HepG2 (cell line): ENCODE results near the gene NOXO1. TPM values are rescaled to one million over a fixed set of nuclear protein-coding genes. Genes with fewer than 3 reads are reported as not detected.

Experiments used
- AKNA ChIP-seq: sonication (generic); formaldehyde crosslinking; IDR thresholded peaks from 2 replicates; pipeline ENCODE4 v1.4.0; 2020; ENCODE audit warnings: missing genetic modification reagents, borderline replicate concordance
- CHD2 ChIP-seq: IDR thresholded peaks from 2 replicates; pipeline ENCODE4 v1.6.1; 2011; ENCODE audit warnings: low read depth, low read length, improper control_type of control experiment
- E2F1 ChIP-seq: sonication (generic); formaldehyde crosslinking; IDR thresholded peaks from 2 replicates; pipeline ENCODE4 v1.5.0; 2020; ENCODE audit warnings: missing genetic modification reagents
- GRHL1 ChIP-seq: sonication (generic); formaldehyde crosslinking; conservative IDR thresholded peaks from 2 replicates; pipeline ENCODE4 v1.8.0; 2022; ENCODE audit warnings: missing genetic modification reagents
- ISX ChIP-seq: sonication (generic); formaldehyde crosslinking; conservative IDR thresholded peaks from 2 replicates; pipeline ENCODE4 v1.5.0; 2020; ENCODE audit warnings: missing genetic modification reagents
- KDM4B ChIP-seq: sonication (generic); formaldehyde crosslinking; IDR thresholded peaks from 2 replicates; pipeline ENCODE4 v1.4.0; 2020; ENCODE audit warnings: missing genetic modification reagents
- KLF16 ChIP-seq, 2 experiments: sonication (generic) in 1 of 2; formaldehyde crosslinking in 1 of 2; IDR thresholded peaks; 2 replicates each; pipeline versions ENCODE4 v1.6.1 to v1.8.0; 2016 to 2023; ENCODE audit warnings: missing genetic modification reagents in 2 of 2, missing compliant biosample characterization in 1 of 2
- NFIC ChIP-seq: IDR thresholded peaks from 2 replicates; pipeline ENCODE4 v1.6.1; 2012; ENCODE audit warnings: mild to moderate bottlenecking, low read length, inconsistent platforms
- NR0B2 ChIP-seq: sonication (generic); formaldehyde crosslinking; IDR thresholded peaks from 2 replicates; pipeline ENCODE4 v1.4.0; 2020; ENCODE audit warnings: mild to moderate bottlenecking, missing genetic modification reagents
- RFX5 ChIP-seq: IDR thresholded peaks from 2 replicates; pipeline ENCODE4 v1.6.1; 2011; ENCODE audit warnings: low read depth, low read length, improper control_type of control experiment
- ZBTB7B ChIP-seq: sonication (generic); formaldehyde crosslinking; IDR thresholded peaks from 2 replicates; pipeline ENCODE4 v1.4.0; 2020; ENCODE audit warnings: missing genetic modification reagents
- ZGPAT ChIP-seq: IDR thresholded peaks from 2 replicates; pipeline ENCODE4 v1.6.1; 2016; ENCODE audit warnings: mild to moderate bottlenecking
- ZNF143 ChIP-seq: sonication (generic); formaldehyde crosslinking; IDR thresholded peaks from 2 replicates; pipeline ENCODE4 v1.4.0; 2020; ENCODE audit warnings: missing genetic modification reagents
- ZNF382 ChIP-seq: sonication (generic); formaldehyde crosslinking; IDR thresholded peaks from 2 replicates; pipeline ENCODE4 v1.5.0; 2020; ENCODE audit warnings: missing genetic modification reagents, mild to moderate bottlenecking, borderline replicate concordance
- ZNF468 ChIP-seq: sonication (generic); formaldehyde crosslinking; IDR thresholded peaks from 2 replicates; pipeline ENCODE4 v1.8.0; 2022; ENCODE audit warnings: mild to moderate bottlenecking, moderate library complexity, missing genetic modification reagents
- ZNF597 ChIP-seq: sonication (generic); formaldehyde crosslinking; IDR thresholded peaks from 2 replicates; pipeline ENCODE4 v1.5.0; 2020; ENCODE audit warnings: missing genetic modification reagents
- ZNF607 ChIP-seq: sonication (generic); formaldehyde crosslinking; IDR thresholded peaks from 2 replicates; pipeline ENCODE4 v1.5.1; 2020; ENCODE audit warnings: missing genetic modification reagents, mild to moderate bottlenecking, borderline replicate concordance
- ZNF776 ChIP-seq: sonication (generic); formaldehyde crosslinking; IDR thresholded peaks from 2 replicates; pipeline ENCODE4 v1.4.0; 2020; ENCODE audit warnings: mild to moderate bottlenecking, missing genetic modification reagents
- polyA plus RNA-seq, 8 experiments: library from polyadenylated mRNA; depleted of rRNA in 3 of 8; stranded (reverse) in 7 of 8; unstranded in 1 of 8; fragments of >200 nt; fragmentation: Illumina TruSeq in 4 of 8; extraction: Trizol in 4 of 8; gene quantifications; 2 replicates each; pipeline versions ENCODE4 v1.2.1 to v1.2.3, GENCODE V29; 2011 to 2016; ENCODE audit warnings: low read depth in 4 of 8, missing spikeins in 1 of 8, mixed read lengths in 1 of 8; ENCODE audit not compliant: insufficient read depth in 1 of 8
- total RNA-seq, 5 experiments: library from RNA; depleted of rRNA; stranded (reverse); fragments of >200 nt; fragmentation: Illumina TruSeq; extraction: Trizol; gene quantifications; 2 replicates each; pipeline ENCODE4 v1.2.3, GENCODE V29; 2016; ENCODE audit warnings: low read depth in 1 of 5

The NOXO1 gene
- total and polyA plus RNA-seq, 2 of the 13 experiments (the other 11 are each of a cell fraction or from before 2014, with no cell fraction given), result 0.69 to 1.4 TPM

GRCh38 chr16:2009791-2010510 lies 28.7 kb upstream of the NOXO1 start, which contains the start of gene ZNF598 (continued):
- TF ChIP-seq GRHL1 (CRISPR knock-in tag) (no peak), ZNF776 (no peak), KDM4B (peak; percentile 33; the same call in 1 of the 2 replicates), NR0B2 (CRISPR knock-in tag) (0 out of 2 replicates have a peak, but pooled peaks have one; percentile 61), ISX (CRISPR knock-in tag) (no peak), E2F1 (CRISPR knock-in tag) (no peak), ZBTB7B (CRISPR knock-in tag) (peak; percentile 23; the same call in 1 of the 2 replicates), KLF16 (CRISPR knock-in tag; IDR thresholded peaks at IDR 0.05) (no peak; a peak in 1 of 4 replicates), ZGPAT (CRISPR knock-in tag) (peak; percentile 84), NFIC (no peak), AKNA (no peak), CHD2 (no peak), ZNF382 (no peak), ZNF468 (CRISPR knock-in tag) (no peak), ZNF607 (peak; percentile 78; the same call in 1 of the 2 replicates), RFX5 (no peak), ZNF597 (CRISPR knock-in tag) (no peak), ZNF143 (CRISPR knock-in tag) (no peak)
